ENCODE results near the gene DLGAP1.

- no peak for TF ChIP-seq CTCF (IDR thresholded peaks at IDR 0.05; ENCODE audit: low read depth, low read length)
- no peak for TF ChIP-seq EZH2phosphoT487 (IDR thresholded peaks at IDR 0.05; ENCODE audit: low read depth)
Measured at GRCh38 chr18:4134700-4135099, 320.4 kb downstream of the DLGAP1 start.
